H1 (cell line): Measurements from ENCODE around the gene EIPR1. TPM values are rescaled to one million over a fixed set of nuclear protein-coding genes. Genes with fewer than 3 reads are reported as not detected.

Experiments
- CHD1 ChIP-seq: IDR thresholded peaks from 2 replicates; pipeline ENCODE4 v1.6.1; 2012; ENCODE audit warnings: low read depth, low read length, improper control_type of control experiment
- HDAC2 ChIP-seq, 2 experiments: fragments of 300-600 bp in 1 of 2; sonication (generic) in 1 of 2; IDR thresholded peaks; 2 replicates each; pipeline ENCODE4 v1.6.1; 2011 to 2012; ENCODE audit warnings: low read depth in 2 of 2, low read length in 2 of 2, mild to moderate bottlenecking in 2 of 2, moderate library complexity in 2 of 2, borderline replicate concordance in 1 of 2, inconsistent platforms in 1 of 2
- POLR2AphosphoS5 ChIP-seq: IDR thresholded peaks from 2 replicates; pipeline ENCODE4 v1.6.1; 2011; ENCODE audit warnings: low read depth, low read length
- TBP ChIP-seq: IDR thresholded peaks from 2 replicates; pipeline ENCODE4 v1.6.1; 2011; ENCODE audit warnings: low read depth, low read length, improper control_type of control experiment
- polyA plus RNA-seq, 7 experiments: library from polyadenylated mRNA; depleted of rRNA in 3 of 7; stranded (reverse) in 5 of 7; unstranded in 2 of 7; fragments of >200 nt in 5 of 7; fragments of 200-250 nt in 2 of 7; gene quantifications; 1 replicate in 5 of 7; 2 replicates in 1 of 7; 4 replicates in 1 of 7; pipeline versions ENCODE4 v1.2.1 to v1.2.3, GENCODE V29; 2011 to 2013; ENCODE audit warnings: missing spikeins in 2 of 7, mixed read lengths in 2 of 7
- total RNA-seq: library from RNA; stranded (reverse); fragmentation: NEBNext Ultra II Directional; extraction: Animal tissue kit (Norgen Biotek cat#: 25700); gene quantifications from 2 replicates; pipeline ENCODE4 v1.2.1, GENCODE V29; 2021

Gene EIPR1
- total and polyA plus RNA-seq, 2 of the 8 experiments (the other 6 are each of a cell fraction or from before 2014, with no cell fraction given), result 26.3 to 56.4 TPM

DNA sequence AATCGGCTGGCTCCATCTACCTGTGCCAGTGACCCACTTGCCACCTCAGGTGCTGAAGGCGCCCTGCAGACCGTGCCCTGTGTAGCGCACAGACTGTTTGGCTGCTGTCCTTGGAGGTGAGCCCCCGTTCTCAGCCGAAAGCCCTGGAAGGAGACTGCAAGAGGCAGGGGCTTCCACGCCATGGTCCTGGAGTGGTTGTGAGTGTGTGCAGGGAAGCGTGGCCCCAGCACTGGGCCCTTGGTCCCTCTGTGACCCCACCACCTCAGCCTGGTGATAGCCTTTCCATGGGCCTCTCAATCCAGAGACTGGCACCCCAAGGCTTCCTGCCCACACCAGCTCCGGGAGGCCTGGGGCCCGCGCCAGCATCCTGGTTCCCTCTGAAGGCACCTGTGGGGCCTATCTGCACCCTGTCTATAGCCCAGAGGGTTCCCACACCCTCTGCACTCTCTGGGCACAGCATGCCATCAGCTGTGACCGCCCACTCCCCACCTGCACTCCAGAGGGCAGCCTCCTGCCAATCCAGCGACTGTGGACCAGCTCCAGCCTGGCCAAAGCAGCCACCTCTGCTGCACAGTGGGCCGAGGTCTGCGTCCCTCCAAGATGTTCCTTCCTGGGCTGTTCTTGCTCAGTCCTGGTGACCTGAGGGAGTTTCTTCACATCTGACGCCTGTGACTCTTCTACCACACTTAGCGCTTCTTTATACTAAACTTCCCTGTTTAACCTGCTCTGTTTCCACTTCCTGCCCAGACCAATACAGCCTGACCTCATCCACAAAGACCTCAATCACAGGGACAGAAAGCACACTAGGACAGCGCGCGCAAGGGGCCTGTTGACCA lies 109.5 kb downstream of the EIPR1 start (continued):
- no peak for TF ChIP-seq CHD1
- no peak for TF ChIP-seq POLR2AphosphoS5
- no peak for TF ChIP-seq HDAC2 (IDR thresholded peaks at IDR 0.05; ENCODE audit: borderline replicate concordance in 1 of 2, low read depth in 2 of 2, low read length in 2 of 2)
- no peak for TF ChIP-seq TBP
